ENCODE results near the gene SDK1.

The SDK1 gene

DNA sequence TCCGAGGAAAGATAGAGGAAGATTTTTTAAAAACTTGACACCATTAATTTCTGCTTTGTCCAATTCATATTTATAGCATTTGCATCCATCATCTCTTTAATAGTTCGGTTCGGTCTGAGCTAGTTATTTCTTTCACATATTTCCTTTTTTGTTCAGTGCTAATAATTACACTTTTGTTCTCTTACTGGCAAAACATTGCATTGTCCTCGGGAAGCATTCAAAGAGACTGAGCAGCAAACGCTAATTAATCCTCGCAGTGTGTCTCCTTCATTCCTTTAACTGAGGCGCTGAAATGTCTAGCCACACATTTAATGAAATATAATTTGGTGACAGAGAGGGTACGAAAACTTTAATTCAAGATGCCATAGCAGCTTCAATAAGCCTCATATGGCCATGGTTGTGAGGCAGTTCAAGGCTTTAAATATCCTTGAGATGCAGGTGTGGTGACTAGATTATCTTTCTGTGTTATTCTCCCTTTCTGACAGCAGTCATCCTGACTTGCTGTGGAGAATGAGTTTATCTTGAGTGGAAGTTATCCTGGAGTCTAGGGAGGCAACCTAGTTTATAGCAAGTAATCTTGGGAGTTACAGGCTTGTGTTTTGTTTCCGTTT is 431.4 kb downstream of the SDK1 start:
- TF ChIP-seq, protein P1, sequence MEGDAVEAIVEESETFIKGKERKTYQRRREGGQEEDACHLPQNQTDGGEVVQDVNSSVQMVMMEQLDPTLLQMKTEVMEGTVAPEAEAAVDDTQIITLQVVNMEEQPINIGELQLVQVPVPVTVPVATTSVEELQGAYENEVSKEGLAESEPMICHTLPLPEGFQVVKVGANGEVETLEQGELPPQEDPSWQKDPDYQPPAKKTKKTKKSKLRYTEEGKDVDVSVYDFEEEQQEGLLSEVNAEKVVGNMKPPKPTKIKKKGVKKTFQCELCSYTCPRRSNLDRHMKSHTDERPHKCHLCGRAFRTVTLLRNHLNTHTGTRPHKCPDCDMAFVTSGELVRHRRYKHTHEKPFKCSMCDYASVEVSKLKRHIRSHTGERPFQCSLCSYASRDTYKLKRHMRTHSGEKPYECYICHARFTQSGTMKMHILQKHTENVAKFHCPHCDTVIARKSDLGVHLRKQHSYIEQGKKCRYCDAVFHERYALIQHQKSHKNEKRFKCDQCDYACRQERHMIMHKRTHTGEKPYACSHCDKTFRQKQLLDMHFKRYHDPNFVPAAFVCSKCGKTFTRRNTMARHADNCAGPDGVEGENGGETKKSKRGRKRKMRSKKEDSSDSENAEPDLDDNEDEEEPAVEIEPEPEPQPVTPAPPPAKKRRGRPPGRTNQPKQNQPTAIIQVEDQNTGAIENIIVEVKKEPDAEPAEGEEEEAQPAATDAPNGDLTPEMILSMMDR (IDR thresholded peaks at IDR 0.05; ENCODE audit: low read depth, low read length) = no peak
- no peak for DNase-seq (ENCODE audit: extremely low read depth, low read depth)

GRCh38 chr7:3733541-3734140 is 432.6 kb downstream of the SDK1 start:
- DNase-seq (ENCODE audit: extremely low read depth, low read depth) = no peak
- TF ChIP-seq, protein P1 (IDR thresholded peaks at IDR 0.05; ENCODE audit: low read depth, low read length) = no peak

DNA sequence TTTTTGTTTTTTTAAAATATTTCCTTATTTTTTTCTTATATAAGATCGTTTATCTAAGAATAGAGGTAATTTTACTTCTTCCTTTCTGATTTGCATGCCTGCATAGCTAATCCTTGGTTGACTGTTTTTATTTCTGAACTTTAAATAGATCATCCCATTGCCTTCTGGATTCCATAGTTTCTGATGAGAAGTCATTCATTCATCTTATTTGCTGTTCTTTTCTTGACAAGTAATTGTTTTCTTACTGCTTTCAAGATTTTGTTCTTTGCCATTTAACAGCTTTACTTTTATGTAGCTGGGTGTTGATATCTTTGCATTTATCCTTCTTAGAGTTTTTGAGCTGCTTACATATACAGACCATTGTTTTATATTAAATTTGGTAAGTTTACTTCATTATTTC is 437.9 kb downstream of the SDK1 start:
- no peak for DNase-seq (ENCODE audit: extremely low read depth, low read depth)
- TF ChIP-seq, protein P1 (IDR thresholded peaks at IDR 0.05; ENCODE audit: low read depth, low read length) = no peak

GRCh38 chr7:3739983-3740382 is 438.9 kb downstream of the SDK1 start:
- TF ChIP-seq, protein P1 (IDR thresholded peaks at IDR 0.05; ENCODE audit: low read depth, low read length) = no peak
- no peak for DNase-seq (ENCODE audit: extremely low read depth, low read depth)

- TF ChIP-seq, protein P1 (IDR thresholded peaks at IDR 0.05; ENCODE audit: low read depth, low read length) = no peak
- no peak for DNase-seq (ENCODE audit: extremely low read depth, low read depth)
Observed at GRCh38 chr7:3747467-3747866, 446.4 kb downstream of the SDK1 start.

DNA sequence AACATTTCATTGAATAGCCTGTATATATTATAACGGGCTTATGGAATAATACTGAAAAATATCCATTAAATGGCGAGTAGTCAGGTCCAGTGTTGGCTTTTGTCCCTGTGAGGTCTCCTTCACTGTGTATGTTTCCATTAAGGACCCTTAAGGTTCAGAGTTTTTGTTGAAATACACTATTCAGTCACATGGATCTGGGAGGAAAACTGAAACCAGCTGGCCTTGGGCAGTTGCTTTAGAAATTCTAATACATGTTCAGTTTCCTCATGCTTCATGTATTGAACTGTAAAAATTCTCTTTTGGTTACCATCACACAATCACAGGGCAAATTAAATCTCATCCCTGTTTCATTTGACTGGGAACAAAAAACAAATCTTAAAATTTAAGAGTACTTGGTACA is 447.3 kb downstream of the SDK1 start:
- DNase-seq (ENCODE audit: extremely low read depth, low read depth) = no peak
- TF ChIP-seq, protein P1 (IDR thresholded peaks at IDR 0.05; ENCODE audit: low read depth, low read length) = no peak

DNA sequence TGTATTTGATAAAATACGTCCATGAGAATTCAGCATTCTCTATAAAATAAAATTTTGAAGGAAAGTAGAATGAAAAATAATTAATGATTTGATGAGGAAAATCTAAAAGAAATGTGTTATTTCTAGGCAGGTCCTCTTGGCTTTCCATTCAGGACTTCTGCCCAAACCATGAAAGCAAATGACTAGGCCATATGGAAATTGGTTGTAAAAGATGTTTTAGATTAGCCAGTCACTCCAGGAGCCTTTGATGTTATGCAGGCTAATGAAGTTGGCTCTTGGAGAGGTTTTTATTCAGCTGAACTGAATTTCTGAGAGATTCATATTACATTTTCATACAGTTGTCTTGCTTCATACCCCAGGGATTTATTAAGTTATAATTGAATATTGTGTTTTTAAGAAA is 452.8 kb downstream of the SDK1 start:
- TF ChIP-seq, protein P1 (IDR thresholded peaks at IDR 0.05; ENCODE audit: low read depth, low read length) = no peak
- DNase-seq (ENCODE audit: extremely low read depth, low read depth) = no peak
